ENCODE data around the gene MYDGF.

Gene MYDGF

GRCh38 chr19:4673726-4674125 lies 3.6 kb upstream of the MYDGF start:
- DNase-seq, result no peak

GRCh38 chr19:4673216-4673615 lies 3.1 kb upstream of the MYDGF start:
- no peak for DNase-seq

GRCh38 chr19:4671185-4671851 lies 1.2 kb upstream of the MYDGF start:
- DNase-seq, result no peak

GRCh38 chr19:4664642-4665041 lies 5.5 kb downstream of the MYDGF start:
- no peak for DNase-seq

GRCh38 chr19:4662812-4663211 lies 7.3 kb downstream of the MYDGF start:
- no peak for DNase-seq

GRCh38 chr19:4662020-4662695 lies 8.0 kb downstream of the MYDGF start:
- DNase-seq, result no peak

- no peak for DNase-seq
Observed at GRCh38 chr19:4660993-4661392, 9.1 kb downstream of the MYDGF start.

GRCh38 chr19:4660181-4660791 lies 9.9 kb downstream of the MYDGF start:
- no peak for DNase-seq

- no peak for DNase-seq
Observed at GRCh38 chr19:4657835-4658234, 12.3 kb downstream of the MYDGF start.

- no peak for DNase-seq
Observed at GRCh38 chr19:4657262-4657661, 12.9 kb downstream of the MYDGF start.

- no peak for DNase-seq
Observed at GRCh38 chr19:4656102-4656501, 14.0 kb downstream of the MYDGF start.

GRCh38 chr19:4654437-4655361 lies 15.4 kb downstream of the MYDGF start:
- DNase-seq, result no peak

GRCh38 chr19:4653793-4654436 lies 16.2 kb downstream of the MYDGF start:
- no peak for DNase-seq

GRCh38 chr19:4652075-4652474 lies 18.1 kb downstream of the MYDGF start:
- DNase-seq, result no peak

GRCh38 chr19:4650159-4650558 lies 20.0 kb downstream of the MYDGF start:
- no peak for DNase-seq

GRCh38 chr19:4649392-4650047 lies 20.6 kb downstream of the MYDGF start:
- no peak for DNase-seq

- DNase-seq, result no peak
Observed at GRCh38 chr19:4647676-4648644, 22.2 kb downstream of the MYDGF start.

GRCh38 chr19:4645718-4646117 lies 24.4 kb downstream of the MYDGF start:
- no peak for DNase-seq

GRCh38 chr19:4642625-4643024 lies 27.5 kb downstream of the MYDGF start:
- no peak for DNase-seq

GRCh38 chr19:4641132-4641531 lies 29.0 kb downstream of the MYDGF start:
- DNase-seq, result no peak

Measured in activated T-cell treated with anti-CD3 and anti-CD28 coated beads, Interleukin-2, amount 50 U/mL, for 48 hours (primary cell).